NCI-H2196 (cell line): ENCODE data around the gene SLC5A10.
"Not testable (repeated sequence)": the region's sequence is repeated elsewhere in the genome, so short reads cannot be mapped to it uniquely, and the experiment has no call there.

Source experiments
- DNase-seq: peaks from one replicate; lab custom pipeline; 2025; ENCODE audit not compliant: unreplicated experiment; lab: John Stamatoyannopoulos, UW

The SLC5A10 gene

DNA sequence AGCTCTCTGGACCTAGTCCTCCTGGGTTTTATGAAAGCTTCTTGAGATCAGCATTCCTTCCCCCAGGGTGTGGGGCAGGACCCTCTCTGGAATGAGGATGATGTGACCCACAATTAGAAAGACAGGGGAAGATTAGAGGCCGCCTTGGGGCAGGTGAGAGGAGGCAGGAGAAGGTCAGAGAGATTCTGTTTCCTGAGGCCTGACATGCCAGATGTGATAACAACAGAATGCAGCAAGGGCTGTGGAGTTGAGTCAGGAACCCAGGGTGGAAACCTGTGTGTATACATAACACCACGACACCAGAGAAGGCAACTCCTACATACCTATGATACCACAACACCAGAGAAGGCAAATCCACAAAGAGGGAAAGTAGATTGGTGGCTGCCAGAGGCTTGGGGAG is 5.4 kb upstream of the SLC5A10 start:
- no peak for DNase-seq

DNA sequence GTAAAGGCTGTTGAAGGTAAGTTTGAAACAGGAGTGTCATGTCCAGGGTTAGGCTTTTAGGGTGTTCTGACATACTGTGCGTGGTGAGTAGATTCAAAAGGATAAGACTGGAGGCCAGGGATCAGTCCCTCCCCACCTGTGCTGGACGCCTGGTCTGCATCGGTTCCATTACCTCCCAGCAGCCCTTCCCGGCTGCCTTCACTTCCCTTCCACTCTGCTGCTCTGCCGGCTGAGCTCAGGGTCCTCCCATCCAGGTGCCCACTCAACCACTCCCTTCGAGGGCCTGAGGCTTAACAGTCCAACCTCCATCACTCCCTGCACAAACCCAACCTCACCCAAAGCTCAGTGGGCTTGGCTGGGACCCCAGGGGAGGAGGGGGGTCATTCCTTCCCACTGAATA is 4.1 kb upstream of the SLC5A10 start:
- DNase-seq = no peak

DNA sequence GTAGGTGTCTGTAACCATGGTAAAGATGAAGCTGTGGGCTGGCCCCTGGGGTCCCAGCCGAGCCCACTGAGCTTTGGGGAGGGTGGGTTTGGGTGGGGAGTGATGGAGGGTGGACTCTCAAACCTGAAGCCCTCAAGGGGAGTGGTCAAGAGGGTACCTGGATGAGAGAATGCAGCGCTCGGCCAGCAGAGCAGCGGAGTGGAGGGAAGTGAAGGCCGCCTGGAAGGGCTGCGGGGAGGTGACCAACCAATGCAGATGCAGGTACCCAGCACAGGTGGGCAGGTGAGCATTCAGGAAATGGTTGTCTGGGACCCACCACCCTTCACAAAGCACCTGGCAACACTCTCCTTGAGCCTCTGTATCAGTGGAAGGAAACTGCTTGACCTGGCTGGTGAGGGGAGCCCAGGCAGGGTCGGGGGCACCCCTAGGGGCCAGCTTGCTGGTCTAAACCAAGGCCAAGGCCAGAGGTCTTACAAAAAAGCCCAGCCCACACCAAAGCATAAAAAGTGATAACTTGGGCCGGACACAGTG is 3.4 kb upstream of the SLC5A10 start:
- DNase-seq = no peak

DNA sequence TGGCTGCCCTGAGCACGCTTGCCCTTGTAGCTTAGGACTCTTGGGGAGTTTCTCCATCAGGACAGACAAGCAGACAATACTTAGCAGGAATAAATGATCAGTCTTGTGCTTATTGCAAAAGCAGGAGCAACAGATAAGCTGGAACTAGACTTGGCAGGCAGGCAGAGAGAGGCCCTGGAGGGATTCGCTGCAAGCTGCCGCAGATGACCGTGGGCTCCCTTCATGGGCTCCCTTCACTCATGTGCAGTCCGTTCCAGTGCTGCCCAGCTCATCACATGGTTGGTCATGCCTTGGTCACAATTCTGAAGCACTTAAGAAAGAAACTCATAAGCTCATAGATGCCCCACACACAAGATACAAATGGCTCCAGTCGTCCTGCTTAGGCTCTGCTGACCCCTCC is 2.4 kb upstream of the SLC5A10 start:
- no peak for DNase-seq

DNA sequence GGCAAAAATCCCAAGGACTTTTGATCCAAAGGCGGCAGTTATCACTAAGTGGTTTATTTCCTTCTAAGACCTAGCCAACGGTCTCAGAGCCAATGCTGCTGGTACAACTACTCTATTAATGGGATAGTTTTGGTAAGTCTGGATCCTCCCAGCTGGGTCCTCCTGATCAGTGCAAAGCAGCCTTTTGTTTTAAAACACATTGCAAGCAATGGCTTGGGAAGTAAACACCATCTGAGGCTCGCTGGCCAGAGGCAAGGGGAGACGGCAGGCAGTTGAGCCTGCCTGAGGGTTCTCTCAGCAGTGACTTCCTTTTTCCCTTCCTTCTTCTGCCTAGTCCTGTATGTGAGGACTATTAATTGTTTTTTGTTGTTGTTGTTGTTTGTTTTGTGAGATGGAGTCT is 1.6 kb upstream of the SLC5A10 start:
- DNase-seq = no peak

DNA sequence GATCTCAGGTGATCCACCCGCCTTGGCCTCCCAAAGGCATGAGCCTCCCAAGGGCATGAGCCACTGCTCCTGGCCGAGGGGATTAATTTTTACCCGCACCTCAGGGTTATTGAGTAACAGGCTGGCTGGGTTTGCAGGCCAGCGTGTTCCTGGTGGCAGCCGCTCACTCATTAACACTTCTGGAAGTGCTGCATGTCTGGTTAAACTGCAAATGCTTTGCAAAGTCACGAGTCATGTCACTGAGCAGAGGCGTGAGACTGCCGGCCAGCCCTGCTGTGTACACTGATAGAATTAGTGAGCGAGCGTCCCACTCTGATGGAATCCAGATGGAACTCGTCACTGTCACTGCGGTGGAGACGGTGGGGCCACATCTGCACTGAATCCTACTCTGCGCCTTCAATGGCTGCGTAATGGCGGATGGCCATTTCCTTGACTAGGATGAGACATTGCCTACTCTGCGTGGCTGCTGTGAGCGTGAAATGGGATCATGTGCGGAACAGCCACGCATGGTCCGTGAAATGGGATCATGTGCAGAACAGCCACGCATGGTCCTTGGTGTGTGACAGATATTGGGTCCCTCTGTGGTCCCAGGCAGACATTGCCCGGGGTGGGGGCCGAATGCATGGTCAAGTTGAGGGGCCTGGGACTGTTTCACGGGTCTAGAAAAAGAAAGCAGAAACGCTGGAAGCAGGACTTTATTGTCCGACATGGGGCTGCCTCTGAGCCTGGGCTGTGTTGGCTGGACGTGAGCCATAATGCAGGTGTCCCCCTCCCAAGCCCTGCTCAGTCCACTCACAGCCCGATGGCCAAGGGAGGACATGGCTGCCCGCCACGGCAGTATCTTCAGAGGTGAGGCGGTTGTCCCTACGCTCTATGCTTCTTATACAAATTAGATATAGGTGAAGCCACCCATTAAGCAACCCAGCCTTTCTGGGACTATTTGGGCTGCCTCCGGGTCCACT is 740 bp upstream of the SLC5A10 start:
- DNase-seq = no peak

DNA sequence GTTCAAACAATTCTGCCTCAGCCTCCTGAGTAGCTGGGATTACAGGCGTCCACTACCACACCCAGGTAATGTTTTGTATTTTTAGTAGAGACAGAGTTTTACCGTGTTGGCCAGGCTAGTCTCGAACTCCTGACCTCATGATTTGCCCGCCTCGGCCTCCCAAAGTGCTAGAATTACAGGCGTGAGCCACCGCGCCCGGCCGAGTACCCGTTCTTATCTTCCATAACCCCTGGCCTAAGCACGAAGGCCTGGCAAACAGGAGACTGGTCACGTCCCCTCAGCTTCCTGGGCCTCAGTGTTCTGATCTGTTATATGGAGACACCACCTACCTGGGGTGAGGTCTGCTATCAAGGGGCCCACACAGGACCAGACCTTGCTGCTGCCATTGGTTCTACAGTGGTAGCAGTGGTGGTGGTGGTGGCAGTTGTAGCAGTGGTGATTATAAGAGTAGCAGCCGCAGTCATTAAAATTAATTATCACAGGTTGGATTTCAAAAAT is 1.3 kb downstream of the SLC5A10 start:
- no peak for DNase-seq

DNA sequence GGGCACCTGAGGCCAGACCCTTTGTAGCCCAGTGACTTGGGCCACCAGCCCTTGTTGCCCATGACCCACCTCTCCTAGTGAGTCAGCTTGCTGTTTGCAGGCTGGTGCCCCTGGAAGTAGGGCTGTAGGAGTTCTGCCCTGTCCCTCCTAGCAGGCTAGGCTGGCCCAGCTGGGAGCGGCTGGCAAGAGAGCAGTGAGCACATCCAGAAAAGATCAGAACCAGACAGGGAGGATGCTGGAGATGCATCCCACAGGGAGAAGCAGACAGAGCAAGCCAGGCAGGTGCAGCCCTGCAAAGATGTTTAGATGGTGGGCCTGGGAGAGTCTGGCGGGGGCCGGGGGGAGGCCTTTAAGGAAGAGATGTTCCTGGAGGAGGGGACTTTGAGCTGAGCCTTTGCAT is 2.4 kb downstream of the SLC5A10 start:
- DNase-seq = no peak

DNA sequence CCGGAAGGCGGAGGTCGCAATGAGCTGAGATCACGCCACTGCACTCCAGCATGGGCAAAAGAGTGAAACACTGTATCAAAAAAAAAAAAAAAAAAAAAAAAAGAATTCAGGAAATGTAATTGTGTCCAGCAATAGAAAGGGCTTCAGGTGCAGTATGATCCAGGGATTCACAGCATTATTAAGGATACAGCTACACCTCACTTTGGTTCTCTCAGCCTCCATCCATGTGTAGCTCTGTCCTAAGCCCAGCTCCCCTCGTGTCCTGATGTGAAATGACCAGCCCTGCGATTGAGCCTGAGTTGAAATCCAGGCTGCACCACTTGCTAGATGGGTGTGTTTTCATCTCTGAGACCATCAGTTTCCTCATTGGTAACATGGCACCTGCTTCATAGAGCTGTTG is 3.0 kb downstream of the SLC5A10 start:
- no peak for DNase-seq

DNA sequence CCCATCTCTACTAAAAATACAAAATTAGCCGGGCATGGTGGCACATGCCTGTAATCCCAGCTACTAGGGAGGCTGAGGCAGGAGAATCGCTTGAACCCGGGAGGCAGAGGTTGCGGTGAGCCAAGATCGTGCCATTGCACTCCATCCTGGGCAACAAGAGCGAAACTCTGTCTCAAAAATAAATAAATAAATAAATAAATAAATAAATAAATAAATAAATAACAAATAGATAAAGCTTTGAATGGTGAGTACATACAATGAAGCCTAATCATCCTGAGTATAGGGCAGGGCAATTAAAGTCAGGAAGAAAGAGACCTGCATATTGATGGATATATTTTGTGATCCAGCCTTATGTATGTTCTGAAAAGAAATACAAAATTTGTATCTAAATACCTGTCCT is 4.1 kb downstream of the SLC5A10 start:
- DNase-seq = not testable (repeated sequence)

DNA sequence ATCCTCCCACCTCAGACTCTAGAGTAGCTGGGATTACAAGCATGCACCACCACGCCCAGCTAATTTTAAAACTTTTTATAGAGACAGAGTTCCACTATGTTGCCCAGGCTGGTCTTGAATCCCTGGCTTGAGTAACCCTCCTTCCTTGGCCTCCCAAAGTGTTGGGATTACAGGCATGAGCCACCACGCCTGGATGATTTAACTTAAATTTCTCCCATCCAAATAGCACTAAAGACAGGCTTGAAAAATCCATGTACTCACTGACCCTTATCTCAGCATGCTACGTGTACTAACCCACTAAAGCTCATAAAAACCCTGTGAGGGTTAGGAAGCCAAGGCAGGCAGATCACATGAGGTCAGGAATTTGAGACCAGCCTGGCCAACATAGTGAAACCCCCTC is 4.6 kb downstream of the SLC5A10 start:
- no peak for DNase-seq

DNA sequence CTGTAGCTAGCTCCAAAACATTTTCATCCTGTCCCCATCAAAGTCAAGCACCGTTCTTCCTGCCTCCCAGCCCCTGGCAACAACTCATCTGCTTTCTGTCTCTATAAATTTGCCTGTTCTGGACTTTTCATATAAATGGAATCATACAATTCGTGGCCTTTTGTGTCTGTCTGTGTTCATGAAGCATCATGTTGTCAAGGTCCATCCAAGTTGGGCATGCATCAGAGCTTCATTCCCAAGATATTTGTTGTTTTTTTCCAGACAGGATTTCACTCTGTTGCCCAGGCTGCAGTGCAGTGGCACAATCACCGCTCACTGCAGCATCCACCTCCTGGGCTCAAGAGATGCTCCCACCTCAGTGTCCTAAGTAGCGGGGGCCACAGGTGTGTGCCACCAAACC is 5.9 kb downstream of the SLC5A10 start:
- no peak for DNase-seq

DNA sequence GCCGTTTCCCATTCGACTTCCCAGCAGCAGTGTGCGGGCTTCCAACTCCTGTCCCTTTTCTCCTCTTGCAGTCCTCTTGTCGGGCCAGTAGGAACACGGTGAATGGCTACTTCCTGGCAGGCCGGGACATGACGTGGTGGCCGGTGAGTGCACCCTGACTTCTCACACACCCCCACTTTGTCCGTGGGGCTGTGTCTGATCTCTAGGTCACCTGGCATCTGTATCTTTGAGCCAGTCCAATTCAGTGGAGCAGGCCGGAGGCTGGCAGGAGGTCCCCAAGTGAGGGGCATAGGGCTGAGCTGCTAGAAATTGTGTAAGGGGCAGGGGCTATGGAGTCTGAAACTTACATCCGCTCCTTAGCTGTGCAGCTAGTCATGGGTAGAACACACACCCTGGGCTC is 6.6 kb downstream of the SLC5A10 start:
- DNase-seq = no peak

DNA sequence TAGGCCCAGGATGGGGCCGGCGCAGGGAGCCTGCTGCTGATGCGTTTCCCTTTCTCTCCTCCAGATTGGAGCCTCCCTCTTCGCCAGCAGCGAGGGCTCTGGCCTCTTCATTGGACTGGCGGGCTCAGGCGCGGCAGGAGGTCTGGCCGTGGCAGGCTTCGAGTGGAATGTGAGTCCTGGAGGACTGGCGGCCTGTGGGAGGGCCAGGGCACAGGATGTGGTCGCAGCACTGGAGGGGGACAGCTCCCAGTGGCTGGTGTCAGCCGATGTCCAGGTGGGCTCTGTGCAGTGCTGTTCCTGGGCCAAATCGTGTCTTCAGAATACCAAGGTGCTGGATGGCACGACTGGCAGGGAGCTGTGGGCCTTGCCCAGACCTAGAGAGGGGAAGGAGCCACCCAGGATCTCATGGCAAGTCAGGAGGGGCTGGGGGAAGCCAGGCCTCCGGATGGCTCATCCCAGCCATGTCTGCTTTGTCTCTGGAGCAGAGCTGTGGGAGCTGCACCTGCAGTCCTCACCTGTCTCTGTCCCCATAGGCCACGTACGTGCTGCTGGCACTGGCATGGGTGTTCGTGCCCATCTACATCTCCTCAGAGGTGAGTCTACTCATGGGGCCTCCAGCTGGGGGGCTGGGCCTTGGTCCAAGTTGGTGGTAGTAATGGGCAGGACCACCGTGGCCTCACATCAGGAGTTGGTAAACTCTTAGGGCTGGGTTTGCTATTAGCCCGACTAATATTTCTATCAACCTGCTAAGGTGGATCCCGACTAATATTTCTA is 7.3 kb downstream of the SLC5A10 start:
- no peak for DNase-seq

DNA sequence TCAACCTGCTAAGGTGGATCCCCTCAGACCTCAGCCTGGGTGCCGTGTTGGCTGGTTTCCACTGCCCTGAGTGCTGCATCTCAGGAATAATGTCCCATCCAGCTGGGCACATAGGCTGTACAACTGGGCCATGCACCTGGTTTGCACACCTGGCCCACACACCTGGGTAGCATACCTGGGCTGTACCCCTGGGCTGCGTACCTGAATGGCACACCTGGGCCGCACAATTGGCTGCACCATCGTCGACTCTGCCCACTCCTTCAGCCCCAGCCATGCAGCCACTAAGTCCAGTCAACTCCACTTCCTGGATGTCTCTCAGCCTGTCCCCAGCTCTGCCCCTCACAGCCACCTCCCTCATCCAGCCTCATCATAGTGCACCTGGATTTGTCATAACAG is 7.9 kb downstream of the SLC5A10 start:
- DNase-seq = no peak

DNA sequence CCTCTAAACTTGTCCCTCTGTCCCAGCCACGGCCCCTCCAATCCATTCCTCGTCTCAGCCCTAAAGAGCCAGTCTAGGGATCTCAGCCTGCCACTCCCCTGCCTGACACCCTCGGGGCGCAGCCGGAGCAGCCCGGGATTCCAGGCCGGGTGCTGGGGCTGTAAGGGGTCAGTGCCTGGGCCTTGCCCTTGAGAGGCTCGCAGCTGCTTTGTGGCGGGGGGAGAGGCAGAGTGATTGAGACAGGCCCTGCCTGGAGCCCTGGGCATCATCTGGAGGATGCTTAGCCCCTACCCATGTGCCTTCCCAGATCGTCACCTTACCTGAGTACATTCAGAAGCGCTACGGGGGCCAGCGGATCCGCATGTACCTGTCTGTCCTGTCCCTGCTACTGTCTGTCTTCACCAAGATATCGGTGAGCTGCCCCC is 8.3 kb downstream of the SLC5A10 start:
- no peak for DNase-seq

DNA sequence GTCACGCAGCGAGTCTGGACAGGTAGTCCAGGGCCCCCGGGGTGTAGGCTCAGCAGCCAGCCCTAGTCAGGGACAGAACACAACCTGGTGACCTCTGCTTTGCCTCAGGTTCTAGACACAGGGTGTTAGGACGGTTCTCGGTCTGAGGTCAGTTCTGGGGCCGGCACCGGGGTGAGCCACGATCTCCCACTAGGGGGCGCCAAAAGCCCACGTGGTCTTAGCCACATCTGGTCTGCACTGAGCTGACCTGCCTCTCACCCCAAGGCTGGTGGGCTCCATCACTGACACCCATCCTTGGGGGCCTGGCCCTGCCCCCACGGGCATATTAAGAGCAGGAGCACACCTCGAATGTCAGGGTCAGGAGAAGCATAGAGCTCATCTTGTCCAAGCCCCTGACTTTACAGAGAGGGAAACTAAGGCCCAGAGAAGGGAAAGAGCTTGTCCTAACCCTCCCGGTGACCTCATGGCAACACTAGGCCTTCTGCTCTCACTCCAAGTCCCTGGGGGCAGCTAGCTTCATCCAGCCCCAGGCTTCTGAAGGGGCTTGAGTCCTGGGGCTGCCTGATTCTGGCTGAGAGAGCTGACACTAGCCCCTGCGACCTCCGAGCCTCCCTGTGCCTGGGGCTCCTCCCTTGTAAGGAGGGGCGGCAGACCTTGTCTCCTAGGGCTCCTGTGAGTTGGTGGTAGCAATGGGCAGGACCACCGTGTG is 9.0 kb downstream of the SLC5A10 start:
- peak; percentile 54 for DNase-seq

DNA sequence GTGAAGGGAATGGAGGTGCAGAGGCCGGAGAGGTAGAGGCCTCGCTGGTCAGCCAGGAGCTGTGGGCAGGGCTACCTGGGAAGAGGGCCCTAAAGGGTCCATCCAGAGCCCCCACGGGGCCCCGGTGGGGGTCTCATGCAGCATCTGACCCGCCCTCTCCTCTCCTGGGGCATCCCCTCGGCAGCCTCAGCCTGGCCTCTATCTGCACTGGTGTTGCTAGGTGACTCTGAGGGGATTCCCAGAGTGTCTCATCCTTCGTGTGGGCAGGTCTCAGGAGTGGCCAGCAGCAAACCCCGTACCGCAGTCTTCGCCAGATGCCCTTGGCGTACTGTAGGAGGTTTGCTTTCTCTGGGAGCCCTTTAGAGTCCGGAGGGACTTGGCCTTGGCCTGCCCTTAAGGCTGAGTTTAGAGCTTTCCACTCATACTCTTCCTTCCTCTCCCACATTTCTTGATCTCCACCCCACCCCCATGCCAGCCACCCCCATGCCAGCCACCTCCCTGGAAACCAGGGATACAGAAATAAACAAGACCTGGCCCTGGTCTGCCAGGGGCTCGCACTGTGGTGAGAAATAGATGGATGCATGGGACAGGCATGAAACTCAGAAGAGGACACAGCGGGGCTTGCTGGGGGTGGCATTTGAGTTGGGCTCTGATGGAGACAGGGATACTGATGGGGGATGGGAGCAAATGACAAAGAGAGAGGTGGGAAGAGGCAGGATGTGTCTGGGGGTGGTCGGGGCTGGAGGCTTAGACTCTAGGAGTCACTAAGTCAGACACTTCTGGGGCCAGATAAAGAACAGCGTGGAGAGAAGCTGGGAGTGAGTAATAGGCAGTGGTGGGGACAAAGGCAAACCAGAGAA is 9.9 kb downstream of the SLC5A10 start:
- no peak for DNase-seq

DNA sequence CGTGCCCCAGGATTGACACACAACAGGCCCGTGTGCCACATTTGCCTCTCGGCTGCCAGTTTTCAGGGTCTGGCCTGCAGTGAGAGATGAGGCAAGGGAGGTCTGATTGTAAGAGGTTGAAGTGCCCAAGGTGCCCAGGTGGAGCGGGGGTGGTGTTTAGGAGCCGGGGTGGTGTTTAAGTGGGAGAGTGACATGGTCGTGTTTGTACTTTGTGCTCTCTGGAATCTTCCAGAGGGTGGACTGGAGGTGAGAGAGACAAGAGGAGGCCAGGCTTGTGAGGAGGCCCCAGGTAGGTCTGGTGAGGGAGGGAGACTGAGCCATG is 10.5 kb downstream of the SLC5A10 start:
- no peak for DNase-seq
